Measurements from ENCODE around the gene STEAP3.

- TF ChIP-seq CTCF (IDR thresholded peaks at IDR 0.05 in 2 of 3, conservative IDR thresholded peaks at IDR 0.05 in 1 of 3; ENCODE audit: borderline replicate concordance in 1 of 3, insufficient read depth in 1 of 3, low read depth in 2 of 3, low read length in 2 of 3) (no peak), JUND (IDR thresholded peaks at IDR 0.05) (no peak), EZH2 (IDR thresholded peaks at IDR 0.05) (no peak)
Measured at GRCh38 chr2:119178776-119179175, 44.9 kb upstream of the STEAP3 start.

Measured in HCT116 (cell line).